ENCODE measurements around the gene PRR35. TPM values are rescaled to one million over a fixed set of nuclear protein-coding genes. Genes with fewer than 3 reads are reported as not detected.

PRR35 gene
- total and polyA plus RNA-seq, 4 donors = not detected

DNA sequence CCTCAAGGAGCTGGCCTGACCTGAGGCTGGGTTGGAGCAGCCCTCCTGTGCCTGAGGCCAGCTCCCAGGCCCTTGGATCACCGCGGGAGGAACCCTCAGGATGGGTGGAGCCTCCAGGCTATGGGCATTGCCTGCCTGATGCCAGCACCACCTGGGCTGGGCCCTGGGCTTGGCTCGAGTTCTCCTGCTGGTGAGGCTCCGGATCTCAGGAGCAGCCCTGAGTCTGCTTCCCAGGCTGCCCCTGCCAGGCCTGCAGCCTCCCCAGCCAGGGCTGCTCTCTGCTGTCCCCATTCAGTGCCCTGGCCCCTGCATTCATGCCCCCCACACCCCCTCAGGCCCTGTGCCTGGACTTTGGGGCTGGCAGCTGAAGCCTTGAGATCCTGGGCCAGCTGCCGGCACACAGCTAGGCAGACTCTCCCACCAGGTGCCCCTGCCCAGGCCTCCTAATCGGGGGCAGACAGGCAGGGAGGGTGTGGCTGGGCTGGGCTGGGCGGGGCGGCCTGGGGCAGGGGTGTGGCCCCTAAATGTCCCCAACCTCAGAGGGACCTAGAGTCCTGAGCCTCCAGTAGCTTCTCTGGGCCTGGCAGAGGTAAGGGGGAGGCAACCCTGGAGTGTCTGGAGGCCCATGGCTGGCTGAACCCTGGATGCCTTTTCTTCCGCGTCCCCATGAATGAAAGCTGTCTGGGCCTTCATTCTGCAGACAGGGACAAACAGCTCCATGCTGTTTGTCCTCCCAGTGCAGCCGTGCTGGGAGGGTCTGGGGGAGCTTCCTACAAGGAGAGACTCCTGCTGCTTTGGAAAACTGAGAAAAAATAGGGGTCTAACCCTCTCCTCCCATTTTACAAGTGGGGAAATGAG, 8.4 kb downstream of the PRR35 start:
- TF ChIP-seq, protein P1, sequence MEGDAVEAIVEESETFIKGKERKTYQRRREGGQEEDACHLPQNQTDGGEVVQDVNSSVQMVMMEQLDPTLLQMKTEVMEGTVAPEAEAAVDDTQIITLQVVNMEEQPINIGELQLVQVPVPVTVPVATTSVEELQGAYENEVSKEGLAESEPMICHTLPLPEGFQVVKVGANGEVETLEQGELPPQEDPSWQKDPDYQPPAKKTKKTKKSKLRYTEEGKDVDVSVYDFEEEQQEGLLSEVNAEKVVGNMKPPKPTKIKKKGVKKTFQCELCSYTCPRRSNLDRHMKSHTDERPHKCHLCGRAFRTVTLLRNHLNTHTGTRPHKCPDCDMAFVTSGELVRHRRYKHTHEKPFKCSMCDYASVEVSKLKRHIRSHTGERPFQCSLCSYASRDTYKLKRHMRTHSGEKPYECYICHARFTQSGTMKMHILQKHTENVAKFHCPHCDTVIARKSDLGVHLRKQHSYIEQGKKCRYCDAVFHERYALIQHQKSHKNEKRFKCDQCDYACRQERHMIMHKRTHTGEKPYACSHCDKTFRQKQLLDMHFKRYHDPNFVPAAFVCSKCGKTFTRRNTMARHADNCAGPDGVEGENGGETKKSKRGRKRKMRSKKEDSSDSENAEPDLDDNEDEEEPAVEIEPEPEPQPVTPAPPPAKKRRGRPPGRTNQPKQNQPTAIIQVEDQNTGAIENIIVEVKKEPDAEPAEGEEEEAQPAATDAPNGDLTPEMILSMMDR (IDR thresholded peaks at IDR 0.05; ENCODE audit: control extremely low read depth, extremely low read depth) = no peak
- WGBS, 2 donors = 78 to 87% methylated on average over 11 of the region's 11 CpGs
- Histone ChIP-seq H3K9me3 (ENCODE audit: control insufficient read depth in 4 of 4, insufficient read depth in 3 of 4, low read length in 3 of 4) (no peaks in the 10 kb centered on the region), H3K27ac (ENCODE audit: low read depth in 1 of 2, low read length in 1 of 2) (no peak overlapping the region), H3K4me3 (no peak overlapping the region), H3K4me1 (ENCODE audit: control insufficient read depth in 5 of 5, insufficient read depth in 5 of 5, low read length in 5 of 5) (peaks cover 0 to 35% (median 21%) of the 10 kb centered on the region in 5 donors), H3K9ac (ENCODE audit: insufficient read depth in 1 of 2, low read length in 2 of 2) (peak overlapping the region in 1 of 2 donors; percentile 71), H3K36me3 (ENCODE audit: control insufficient read depth in 4 of 4, insufficient read depth in 4 of 4, low read length in 4 of 4) (peaks cover 0 to 2% (median 0%) of the 10 kb centered on the region in 4 donors), H3K27me3 (ENCODE audit: control insufficient read depth in 3 of 3, insufficient read depth in 3 of 3, low read length in 2 of 3) (no peaks in the 10 kb centered on the region)
- ATAC-seq (ENCODE audit: insufficient read depth, low FRiP score) (no peak), DNase-seq (no peak)

DNA sequence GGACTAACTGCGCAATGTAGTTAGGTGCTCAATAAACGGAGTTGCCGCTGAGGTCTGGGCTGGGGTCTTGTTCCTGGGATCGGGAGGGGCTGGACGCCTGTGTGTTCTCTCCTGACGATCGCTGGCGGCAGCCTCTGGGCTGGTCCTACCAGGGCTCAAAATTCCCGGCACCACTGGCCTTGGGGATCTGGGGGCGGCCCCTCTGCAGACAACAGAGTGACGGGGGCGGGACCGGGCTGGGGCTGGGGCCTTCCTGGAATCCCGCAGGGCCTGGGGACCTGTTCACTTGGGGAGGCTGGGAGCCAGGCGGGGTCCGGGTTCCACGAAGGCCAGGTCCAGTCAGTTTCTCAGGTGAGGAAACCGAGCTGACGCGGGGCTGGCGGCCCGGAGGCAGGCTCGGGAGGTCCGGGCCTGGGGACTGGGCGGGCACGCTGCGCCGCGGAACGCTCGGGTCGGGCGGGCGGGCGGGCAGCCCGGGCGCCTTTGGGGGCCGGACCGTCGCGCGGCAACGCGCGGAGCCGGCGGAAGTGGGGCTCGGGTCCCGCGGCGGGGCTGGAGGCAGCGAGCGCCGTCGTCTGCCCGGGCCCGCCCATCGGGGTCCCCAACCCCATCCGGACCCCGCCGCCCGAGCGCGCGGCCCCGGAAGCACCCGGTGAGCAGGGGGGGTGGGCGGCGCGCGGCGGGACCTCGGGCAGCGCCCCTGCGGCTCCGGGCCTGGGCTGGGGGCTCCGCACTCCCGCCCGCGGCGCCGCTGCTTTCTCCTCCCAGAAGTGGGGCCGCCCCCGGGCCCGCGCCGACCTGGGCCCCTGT, 9.5 kb downstream of the PRR35 start, which contains the start of gene PIGQ:
TSS of gene PIGQ (plus strand) at position 524 of the 810 bp plus-strand sequence. CDS start 4,107 bp downstream, outside the sequence.
- TF ChIP-seq, protein P1 (IDR thresholded peaks at IDR 0.05; ENCODE audit: control extremely low read depth, extremely low read depth) = no peak
- peaks cover 0 to 34% (median 21%) of the 10 kb centered on the region in 5 donors for H3K4me1 ChIP-seq (ENCODE audit: control insufficient read depth in 5 of 5, insufficient read depth in 5 of 5, low read length in 5 of 5)
- peak within 1 kb of the TSS; percentile 61 to 85 for H3K27ac ChIP-seq (ENCODE audit: low read depth in 1 of 2, low read length in 1 of 2)
- H3K9me3 ChIP-seq (ENCODE audit: control insufficient read depth in 4 of 4, insufficient read depth in 3 of 4, low read length in 3 of 4) = no peaks in the 10 kb centered on the region
- H3K4me3 ChIP-seq = peak within 1 kb of the TSS; percentile 84
- peak; percentile 65 for ATAC-seq (ENCODE audit: insufficient read depth, low FRiP score)
- H3K36me3 ChIP-seq (ENCODE audit: control insufficient read depth in 4 of 4, insufficient read depth in 4 of 4, low read length in 4 of 4) = peaks cover 0 to 13% (median 3%) of the 10 kb centered on the region in 4 donors
- DNase-seq = peak; percentile 70 to 77 (median 72)
- 1 to 3% methylated on average over 39 to 87 of the region's 87 CpGs for WGBS, 2 donors
- no peaks in the 10 kb centered on the region for H3K27me3 ChIP-seq (ENCODE audit: control insufficient read depth in 3 of 3, insufficient read depth in 3 of 3, low read length in 2 of 3)
- peak within 1 kb of the TSS; percentile 63 to 71 for H3K9ac ChIP-seq (ENCODE audit: insufficient read depth in 1 of 2, low read length in 2 of 2)

DNA sequence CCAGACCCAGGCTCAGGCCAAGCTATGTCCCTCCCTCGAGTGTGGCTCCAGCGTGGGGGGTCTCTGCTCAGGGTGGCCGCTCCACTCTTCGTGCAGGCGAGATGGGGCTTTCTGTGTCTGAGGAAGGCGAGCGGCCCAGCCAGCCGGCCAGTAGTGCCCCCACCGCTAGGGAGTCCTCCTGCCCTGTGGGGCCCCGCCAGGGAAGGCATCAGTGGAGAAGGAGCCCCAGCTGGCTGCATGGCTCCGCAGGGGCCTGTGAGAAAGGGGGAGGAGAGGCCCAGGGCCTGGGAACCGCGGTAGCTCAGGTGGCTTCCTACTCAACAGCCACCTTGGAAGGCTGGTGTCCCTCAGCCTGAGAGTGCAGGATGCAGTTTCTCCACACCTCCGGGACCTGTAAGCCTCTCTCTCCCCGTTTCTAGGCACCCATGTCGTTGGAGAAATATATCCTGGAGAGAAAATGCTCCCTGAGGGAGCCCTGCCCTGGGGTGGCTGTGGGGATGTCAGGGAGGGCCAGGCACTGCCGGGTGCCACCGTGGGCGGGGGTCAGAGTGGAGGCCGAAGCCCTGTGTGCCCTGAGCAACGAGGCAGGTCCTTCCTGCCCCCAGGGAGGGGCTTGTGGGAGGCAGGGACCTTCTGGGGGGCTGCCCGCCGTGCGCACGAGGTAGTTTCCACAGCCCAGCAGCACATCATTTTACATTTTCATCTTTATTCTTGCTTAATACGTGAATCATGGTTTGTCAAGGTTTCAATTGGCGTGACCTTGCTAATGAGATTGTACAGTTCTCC, 12.9 kb downstream of the PRR35 start:
- Histone ChIP-seq H3K27me3 (ENCODE audit: control insufficient read depth in 3 of 3, insufficient read depth in 3 of 3, low read length in 2 of 3) (no peaks in the 10 kb centered on the region), H3K36me3 (ENCODE audit: control insufficient read depth in 4 of 4, insufficient read depth in 4 of 4, low read length in 4 of 4) (peaks cover 0 to 29% (median 3%) of the 10 kb centered on the region in 4 donors), H3K9me3 (ENCODE audit: control insufficient read depth in 4 of 4, insufficient read depth in 3 of 4, low read length in 3 of 4) (no peaks in the 10 kb centered on the region), H3K27ac (ENCODE audit: low read depth in 1 of 2, low read length in 1 of 2) (no peak overlapping the region), H3K4me1 (ENCODE audit: control insufficient read depth in 5 of 5, insufficient read depth in 5 of 5, low read length in 5 of 5) (peaks cover 0 to 16% (median 6%) of the 10 kb centered on the region in 5 donors), H3K4me3 (no peak overlapping the region), H3K9ac (ENCODE audit: insufficient read depth in 1 of 2, low read length in 2 of 2) (no peak overlapping the region)
- WGBS, 2 donors = 90 to 91% methylated on average over 27 of the region's 27 CpGs
- no peak for ATAC-seq (ENCODE audit: insufficient read depth, low FRiP score)
- TF ChIP-seq, protein P1 (IDR thresholded peaks at IDR 0.05; ENCODE audit: control extremely low read depth, extremely low read depth) = no peak
- DNase-seq = no peak

Data from lung (tissue), 12 donors.